DND-41 (cell line): ENCODE measurements around the gene DLGAP1.

Experiments used
- ATAC-seq: fragments of 200-7000 bp; cut with Tn5 transposase; 3 replicates; pipeline ENCODE4 v1.9.1; 2021; ENCODE audit warnings: low read depth; ENCODE audit not compliant: insufficient read depth
- DNase-seq: peaks from one replicate; pipeline ENCODE4 v3.0.0-alpha.2; 2020
- H2AFZ ChIP-seq: 2 replicates; pipeline ENCODE4 v1.6.0; 2012; ENCODE audit warnings: low read depth, low read length
- H3K27ac ChIP-seq: 2 replicates; pipeline ENCODE4 v1.5.1; 2012; ENCODE audit warnings: low read length, inconsistent platforms
- H3K27me3 ChIP-seq: fragments of 200-600 bp; sonication (generic); 2 replicates; pipeline ENCODE4 v1.6.0; 2012; ENCODE audit warnings: low read length, mild to moderate bottlenecking, inconsistent platforms; ENCODE audit not compliant: insufficient read depth, poor library complexity
- H3K36me3 ChIP-seq: 2 replicates; pipeline ENCODE4 v1.5.1; 2012; ENCODE audit warnings: low read length, inconsistent platforms; ENCODE audit not compliant: insufficient read depth
- H3K4me1 ChIP-seq: 2 replicates; pipeline ENCODE4 v1.5.1; 2012; ENCODE audit warnings: mild to moderate bottlenecking, low read length; ENCODE audit not compliant: insufficient read depth
- H3K4me2 ChIP-seq: 2 replicates; pipeline ENCODE4 v1.6.0; 2012; ENCODE audit warnings: mild to moderate bottlenecking, moderate library complexity, low read length, inconsistent platforms; ENCODE audit not compliant: insufficient read depth
- H3K4me3 ChIP-seq, 2 experiments: fragments of 200-600 bp in 1 of 2; shearing (Covaris generic) in 1 of 2; 2 replicates each; pipeline ENCODE4 v1.5.1; 2012 to 2016; ENCODE audit warnings: inconsistent platforms in 2 of 2, low read length in 2 of 2, mild to moderate bottlenecking in 2 of 2, low read depth in 1 of 2, moderate library complexity in 1 of 2
- H3K79me2 ChIP-seq: 2 replicates; pipeline ENCODE4 v1.6.0; 2012; ENCODE audit warnings: low read length, inconsistent platforms; ENCODE audit not compliant: insufficient read depth
- H3K9ac ChIP-seq: 2 replicates; pipeline ENCODE4 v1.6.0; 2012; ENCODE audit warnings: low read depth, mild to moderate bottlenecking, inconsistent platforms, low read length, moderate library complexity
- H3K9me3 ChIP-seq: 2 replicates; pipeline ENCODE4 v1.5.1; 2012; ENCODE audit warnings: low read length, moderate library complexity, mild to moderate bottlenecking, inconsistent platforms; ENCODE audit not compliant: insufficient read depth, severe bottlenecking
- H4K20me1 ChIP-seq: 2 replicates; pipeline ENCODE4 v1.6.0; 2012; ENCODE audit warnings: low read length; ENCODE audit not compliant: insufficient read depth
- CTCF ChIP-seq: IDR thresholded peaks from 2 replicates; pipeline ENCODE4 v1.5.1; 2012; ENCODE audit warnings: borderline replicate concordance, low read length, moderate library complexity, mild to moderate bottlenecking; ENCODE audit not compliant: poor library complexity, severe bottlenecking; ENCODE audit errors: extremely low read depth
- EZH2 ChIP-seq: IDR thresholded peaks from 3 replicates; pipeline ENCODE4 v1.6.1; 2012; ENCODE audit warnings: borderline replicate concordance, low read depth, mild to moderate bottlenecking, moderate library complexity, low read length, inconsistent platforms; ENCODE audit not compliant: severe bottlenecking

DLGAP1 gene

DNA sequence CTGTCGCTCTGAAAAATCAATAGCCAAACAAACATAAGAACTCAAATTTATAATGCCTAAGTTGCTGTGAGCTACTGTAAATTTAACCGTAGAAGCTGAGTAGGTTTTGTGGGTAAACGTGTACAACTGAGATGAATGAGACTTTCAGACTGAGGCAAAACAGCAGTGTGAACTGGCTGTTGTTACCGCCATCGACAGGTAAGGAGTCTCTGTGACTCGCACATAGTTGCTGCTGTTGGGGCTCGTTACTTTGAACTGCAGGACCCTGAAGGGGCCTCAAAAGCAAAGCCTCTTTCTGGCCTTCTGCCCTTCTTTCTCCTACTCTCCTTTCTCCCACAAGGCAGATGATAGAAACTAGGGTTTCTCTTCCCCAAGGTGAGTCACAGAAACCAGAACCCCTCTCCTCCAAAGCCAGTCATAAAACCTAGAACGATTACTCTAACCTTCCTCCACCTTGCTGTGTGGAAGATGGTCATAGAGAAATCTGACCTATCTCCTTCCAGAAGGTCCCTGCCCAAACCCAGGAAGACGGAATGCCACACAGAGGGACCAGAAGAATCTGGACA lies 101.2 kb downstream of the DLGAP1 start:
- Histone ChIP-seq H3K79me2 (no peaks in the 10 kb centered on the region), H3K4me2 (no peak overlapping the region), H4K20me1 (no peaks in the 10 kb centered on the region), H3K9ac (no peak overlapping the region), H3K36me3 (no peaks in the 10 kb centered on the region), H3K27ac (no peak overlapping the region), H3K4me1 (no peaks in the 10 kb centered on the region), H2AFZ (no peak overlapping the region), H3K27me3 (peaks cover 6% of the 10 kb centered on the region), H3K9me3 (no peaks in the 10 kb centered on the region), H3K4me3 (no peak overlapping the region)
- ATAC-seq (no peak), DNase-seq (no peak)
- no peak for TF ChIP-seq EZH2
- TF ChIP-seq CTCF, result no peak

DNA sequence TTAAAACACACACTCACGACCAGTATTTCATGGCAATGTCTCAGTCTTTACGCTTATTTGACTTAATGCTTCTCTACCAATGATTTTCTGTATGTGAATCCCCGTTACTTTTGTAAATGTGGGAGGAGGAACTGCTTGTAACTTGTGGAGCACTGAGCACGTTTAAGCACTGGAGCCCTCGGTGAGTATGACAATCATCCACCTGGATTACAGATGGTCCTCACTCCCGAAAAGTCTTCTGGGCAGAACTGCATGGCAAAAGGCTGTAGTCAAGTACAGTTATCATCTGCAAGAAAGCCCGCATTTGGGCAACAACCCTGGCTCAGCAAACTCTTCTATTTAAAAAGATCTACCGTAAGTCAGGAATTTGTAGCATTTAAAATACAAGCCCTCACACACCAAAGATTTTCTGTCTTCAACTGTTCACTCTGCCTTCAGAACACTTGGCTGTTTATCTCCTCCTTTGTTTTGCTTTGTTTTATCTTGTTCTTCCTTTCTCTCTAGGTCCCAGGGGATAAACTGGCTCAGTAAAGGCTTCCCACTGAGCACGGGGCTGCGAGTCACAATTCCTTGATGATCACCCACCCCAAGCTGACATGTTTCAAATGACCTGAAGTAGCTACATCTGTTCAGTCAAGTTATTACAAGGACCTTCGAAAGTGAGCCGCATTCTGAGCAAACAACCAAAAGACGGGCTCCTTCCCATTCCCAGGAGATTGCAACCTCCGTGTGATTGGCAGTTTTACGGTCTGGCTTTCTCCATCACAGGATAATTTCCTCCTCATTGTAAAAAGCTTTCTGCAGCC lies 102.2 kb downstream of the DLGAP1 start:
- no peak overlapping the region for H3K4me3 ChIP-seq
- H3K27me3 ChIP-seq, result peaks cover 6% of the 10 kb centered on the region
- TF ChIP-seq CTCF (no peak), EZH2 (no peak)
- no peak for DNase-seq
- no peak overlapping the region for H3K27ac ChIP-seq
- H4K20me1 ChIP-seq, result no peaks in the 10 kb centered on the region
- H3K4me2 ChIP-seq, result no peak overlapping the region
- no peak overlapping the region for H3K9ac ChIP-seq
- H3K4me1 ChIP-seq, result no peaks in the 10 kb centered on the region
- no peaks in the 10 kb centered on the region for H3K9me3 ChIP-seq
- ATAC-seq, result no peak
- H2AFZ ChIP-seq, result no peak overlapping the region; the same call in 1 of the 2 replicates
- H3K79me2 ChIP-seq, result no peaks in the 10 kb centered on the region
- no peaks in the 10 kb centered on the region for H3K36me3 ChIP-seq

GRCh38 chr18:4351005-4351404 lies 104.1 kb downstream of the DLGAP1 start:
- no peak for DNase-seq
- Histone ChIP-seq H4K20me1 (no peaks in the 10 kb centered on the region), H3K27ac (no peak overlapping the region), H3K36me3 (no peaks in the 10 kb centered on the region), H3K27me3 (peaks cover 6% of the 10 kb centered on the region), H3K9ac (no peak overlapping the region), H3K9me3 (no peaks in the 10 kb centered on the region), H3K4me1 (no peaks in the 10 kb centered on the region), H3K4me3 (no peak overlapping the region), H3K79me2 (no peaks in the 10 kb centered on the region), H2AFZ (no peak overlapping the region), H3K4me2 (no peak overlapping the region)
- no peak for ATAC-seq
- no peak for TF ChIP-seq EZH2
- TF ChIP-seq CTCF, result no peak
